Measurements from ENCODE around the gene ELOVL3. TPM values are rescaled to one million over a fixed set of nuclear protein-coding genes. Genes with fewer than 3 reads are reported as not detected.

The ELOVL3 gene
- total RNA-seq, 1 donor from 2014 or later = 0.06 TPM

DNA sequence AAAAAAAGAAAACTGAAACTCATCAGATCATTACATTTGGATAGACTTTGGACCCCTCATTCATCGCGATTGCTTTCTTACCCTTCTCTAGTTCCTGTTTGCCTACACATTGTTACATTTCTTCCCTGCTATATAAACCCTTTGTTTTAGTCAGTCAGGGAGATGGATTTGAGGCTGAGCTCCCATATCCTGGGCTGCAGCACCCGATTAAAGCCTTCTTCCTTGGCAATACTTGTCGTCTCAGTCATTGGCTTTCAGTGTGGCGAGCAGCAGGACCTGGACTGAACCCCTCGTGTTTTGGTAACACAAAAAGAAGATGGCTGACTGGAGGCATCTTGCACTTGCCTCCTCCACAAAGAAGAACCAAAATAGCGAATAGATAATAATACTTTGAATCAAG lies 34.1 kb upstream of the ELOVL3 start:
- DNase-seq (ENCODE audit: low read depth) = no peak
- H3K4me3 ChIP-seq (ENCODE audit: low read depth, low read length) = no peak overlapping the region
- TF ChIP-seq CTCF (conservative IDR thresholded peaks at IDR 0.05; ENCODE audit: low read depth, low read length) = no peak

DNA sequence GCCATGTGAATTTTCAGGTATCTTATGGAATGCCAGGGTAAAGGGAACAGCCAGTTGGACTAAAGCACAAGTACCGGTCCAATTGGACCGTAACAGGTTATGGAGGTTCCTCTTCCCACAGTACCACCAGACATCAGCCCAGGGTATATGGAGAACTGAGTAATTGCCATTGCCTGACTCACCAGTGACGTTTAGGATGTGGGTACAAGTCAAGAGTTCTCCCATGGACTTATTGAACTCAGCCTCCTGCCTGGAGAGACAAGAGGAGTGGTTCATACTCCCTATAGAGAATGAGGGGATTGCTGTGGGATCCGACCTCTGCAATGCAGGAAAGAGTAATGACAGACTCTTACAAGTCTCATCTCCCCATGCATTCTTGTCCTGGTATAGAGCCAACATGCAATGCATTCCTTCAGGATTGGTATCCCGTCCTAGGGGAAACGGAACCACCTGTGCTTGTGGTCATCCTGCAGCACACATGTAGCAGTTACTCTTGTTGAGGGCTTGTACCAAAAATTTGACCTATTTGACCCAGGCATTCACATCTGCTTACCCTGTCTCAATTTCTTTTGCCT lies 30.7 kb upstream of the ELOVL3 start:
- H3K4me3 ChIP-seq (ENCODE audit: low read depth, low read length) = no peak overlapping the region
- TF ChIP-seq CTCF (conservative IDR thresholded peaks at IDR 0.05; ENCODE audit: low read depth, low read length) = no peak
- no peak for DNase-seq (ENCODE audit: low read depth)

- no peak overlapping the region for H3K4me3 ChIP-seq (ENCODE audit: low read depth, low read length)
- no peak for TF ChIP-seq CTCF (conservative IDR thresholded peaks at IDR 0.05; ENCODE audit: low read depth, low read length)
- no peak for DNase-seq (ENCODE audit: low read depth)
These were observed 29.2 kb upstream of the ELOVL3 start for GRCh38 chr10:102196893-102197292.

DNA sequence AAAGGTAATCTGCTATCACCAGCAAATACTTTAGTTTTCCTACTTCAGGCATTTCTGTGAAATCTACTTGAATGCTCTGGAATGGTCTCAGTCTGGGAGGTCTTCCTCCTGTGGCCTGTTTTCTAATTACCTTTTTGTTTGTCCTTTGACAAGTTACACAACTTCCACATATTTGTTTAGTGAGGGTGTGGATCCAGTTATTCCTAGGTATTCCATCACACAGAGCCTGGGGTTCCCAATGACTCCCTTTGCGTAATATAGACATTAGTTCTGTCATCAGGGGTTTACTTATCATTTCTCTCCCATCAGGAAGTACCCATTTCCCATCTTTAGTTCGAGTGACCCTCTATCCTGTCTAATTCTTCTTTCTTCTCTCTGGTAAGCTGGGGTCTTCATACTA lies 28.1 kb upstream of the ELOVL3 start:
- no peak for DNase-seq (ENCODE audit: low read depth)
- TF ChIP-seq CTCF (conservative IDR thresholded peaks at IDR 0.05; ENCODE audit: low read depth, low read length) = no peak
- H3K4me3 ChIP-seq (ENCODE audit: low read depth, low read length) = no peak overlapping the region

DNA sequence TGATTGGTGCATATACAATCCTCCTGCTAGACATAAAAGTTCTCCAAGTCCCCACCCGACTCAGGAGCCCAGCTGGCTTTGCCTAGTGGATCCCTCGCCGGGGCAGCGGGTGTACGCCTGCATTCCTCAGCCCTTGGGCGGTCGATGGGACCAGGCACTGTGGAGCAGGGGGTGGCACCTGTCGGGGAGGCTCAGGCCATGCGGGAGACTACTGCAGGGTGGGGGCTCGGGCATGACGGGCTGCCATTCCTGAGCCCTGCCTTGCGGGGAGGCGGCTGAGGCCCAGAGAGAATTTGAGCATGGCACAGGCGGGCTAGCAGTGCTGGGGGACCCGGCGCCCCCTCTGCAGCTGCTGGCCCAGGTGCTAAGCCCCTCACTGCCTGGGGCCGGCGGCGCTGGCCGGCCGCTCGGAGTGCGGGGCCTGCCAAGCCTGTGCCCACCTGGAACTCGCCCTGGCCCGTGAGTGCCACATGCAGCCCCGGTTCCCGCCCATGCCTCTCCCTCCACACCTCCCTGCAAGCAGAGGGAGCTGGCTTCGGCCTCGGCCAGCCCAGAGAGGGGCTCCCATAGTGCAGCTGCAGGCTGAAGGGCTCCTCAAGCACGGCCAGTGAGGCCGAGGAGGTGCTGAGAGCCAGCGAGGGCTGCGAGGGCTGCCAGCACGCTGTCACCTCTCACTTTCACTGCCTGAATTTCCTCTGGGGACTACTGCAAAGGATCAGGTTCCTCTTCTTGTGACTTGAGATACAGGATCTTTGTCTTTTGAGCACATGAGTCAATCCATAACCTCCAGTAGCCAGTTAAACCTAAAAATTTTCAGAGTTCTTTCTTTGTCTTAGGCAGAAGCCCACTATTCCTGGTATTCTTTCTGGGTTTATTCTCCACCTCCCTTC lies 25.1 kb upstream of the ELOVL3 start:
- TF ChIP-seq CTCF (conservative IDR thresholded peaks at IDR 0.05; ENCODE audit: low read depth, low read length) = no peak
- no peak overlapping the region for H3K4me3 ChIP-seq (ENCODE audit: low read depth, low read length)
- DNase-seq (ENCODE audit: low read depth) = no peak

DNA sequence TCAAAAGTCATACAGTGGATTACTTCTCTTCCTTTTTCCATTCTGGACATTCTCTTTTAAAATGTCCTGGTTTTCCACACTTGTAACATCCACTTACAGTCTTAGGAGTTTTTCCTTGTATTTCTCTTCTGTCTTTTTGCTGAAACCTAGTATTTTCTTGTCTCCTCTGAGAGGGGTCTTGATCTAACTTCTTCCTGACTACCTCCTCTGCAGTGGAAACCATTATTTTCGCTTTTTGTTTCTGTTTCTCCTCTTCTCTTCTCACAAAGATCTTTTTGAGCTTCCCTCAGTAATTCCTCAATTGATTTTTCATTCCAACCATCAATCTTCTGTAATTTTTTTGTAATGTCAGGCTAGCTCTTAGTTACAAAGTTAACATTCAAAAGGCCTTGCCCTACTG lies 23.7 kb upstream of the ELOVL3 start:
- no peak for DNase-seq (ENCODE audit: low read depth)
- no peak for TF ChIP-seq CTCF (conservative IDR thresholded peaks at IDR 0.05; ENCODE audit: low read depth, low read length)
- no peak overlapping the region for H3K4me3 ChIP-seq (ENCODE audit: low read depth, low read length)
